H1 (cell line): ENCODE data around the gene NAV3. TPM values are rescaled to one million over a fixed set of nuclear protein-coding genes. Genes with fewer than 3 reads are reported as not detected.

Source experiments
- CHD7 ChIP-seq: fragments of 300-600 bp; sonication (generic); IDR thresholded peaks from 2 replicates; pipeline ENCODE4 v1.7.1; 2012; ENCODE audit warnings: low read length, moderate library complexity, mild to moderate bottlenecking, inconsistent platforms; ENCODE audit not compliant: insufficient replicate concordance
- SRF ChIP-seq: IDR thresholded peaks from 2 replicates; pipeline ENCODE4 v1.6.1; 2011; ENCODE audit warnings: mild to moderate bottlenecking, low read depth, low read length, moderate library complexity
- polyA plus RNA-seq, 7 experiments: library from polyadenylated mRNA; depleted of rRNA in 3 of 7; stranded (reverse) in 5 of 7; unstranded in 2 of 7; fragments of >200 nt in 5 of 7; fragments of 200-250 nt in 2 of 7; gene quantifications; 1 replicate in 5 of 7; 2 replicates in 1 of 7; 4 replicates in 1 of 7; pipeline versions ENCODE4 v1.2.1 to v1.2.3, GENCODE V29; 2011 to 2013; ENCODE audit warnings: missing spikeins in 2 of 7, mixed read lengths in 2 of 7
- total RNA-seq: library from RNA; stranded (reverse); fragmentation: NEBNext Ultra II Directional; extraction: Animal tissue kit (Norgen Biotek cat#: 25700); gene quantifications from 2 replicates; pipeline ENCODE4 v1.2.1, GENCODE V29; 2021

The NAV3 gene
- total and polyA plus RNA-seq, 2 of the 8 experiments (the other 6 are each of a cell fraction or from before 2014, with no cell fraction given), result 0.47 to 5.0 TPM

GRCh38 chr12:78081590-78082314 lies 251.1 kb downstream of the NAV3 start (continued):
- TF ChIP-seq CHD7, result no peak
- no peak for TF ChIP-seq SRF
